ENCODE data around the gene DERA.

DERA gene

DNA sequence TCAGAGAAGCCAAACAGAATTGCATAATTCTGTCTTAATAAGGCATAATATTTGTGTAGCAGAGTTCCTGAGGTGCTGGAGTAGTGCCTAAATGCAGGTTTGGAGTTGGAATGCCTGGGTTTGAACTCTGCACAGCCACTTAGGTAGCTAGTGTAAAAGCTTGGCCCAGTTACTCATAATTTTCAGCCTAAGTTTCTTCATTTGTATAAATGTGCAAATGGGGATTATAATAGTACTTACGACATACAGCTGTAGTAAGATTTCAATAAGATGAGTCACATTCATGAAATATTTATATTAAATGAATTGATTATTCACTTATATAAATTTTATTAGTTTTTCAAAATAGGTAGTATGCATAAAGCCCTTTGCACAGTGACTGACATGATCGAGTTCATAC, 175.8 kb downstream of the DERA start:
- DNase-seq, result no peak
